Glutamatergic neuron (in vitro differentiated cells): ENCODE measurements around the gene SIRT7. TPM values are rescaled to one million over a fixed set of nuclear protein-coding genes. Genes with fewer than 3 reads are reported as not detected.
"Not testable (repeated sequence)": the region's sequence is repeated elsewhere in the genome, so short reads cannot be mapped to it uniquely, and the experiment has no call there.

Experiments used
- DNase-seq: peaks from one replicate; pipeline ENCODE4 v3.0.0; 2022
- H3K27ac Mint-ChIP-seq: one replicate; pipeline ENCODE4 v1.8.0; 2020; ENCODE audit warnings: mild to moderate bottlenecking, mixed read lengths, inconsistent platforms; ENCODE audit not compliant: unreplicated experiment
- H3K27me3 Mint-ChIP-seq: one replicate; pipeline ENCODE4 v1.8.0; 2020; ENCODE audit warnings: mild to moderate bottlenecking, moderate library complexity, mixed read lengths, inconsistent platforms; ENCODE audit not compliant: unreplicated experiment
- H3K36me3 Mint-ChIP-seq: one replicate; pipeline ENCODE4 v1.8.0; 2020; ENCODE audit warnings: mild to moderate bottlenecking, mixed read lengths, inconsistent platforms; ENCODE audit not compliant: unreplicated experiment
- H3K4me1 Mint-ChIP-seq: one replicate; pipeline ENCODE4 v1.8.0; 2020; ENCODE audit warnings: mild to moderate bottlenecking, low read depth, mixed read lengths, inconsistent platforms; ENCODE audit not compliant: unreplicated experiment
- H3K4me3 Mint-ChIP-seq: one replicate; pipeline ENCODE4 v1.8.0; 2020; ENCODE audit warnings: mild to moderate bottlenecking, mixed read lengths, inconsistent platforms; ENCODE audit not compliant: unreplicated experiment
- H3K9me3 Mint-ChIP-seq: one replicate; pipeline ENCODE4 v1.8.0; 2020; ENCODE audit warnings: mild to moderate bottlenecking, moderate library complexity, mixed read lengths, inconsistent platforms; ENCODE audit not compliant: unreplicated experiment
- CTCF ChIP-seq: fragments of 200-600 bp; sonication (generic); IDR thresholded peaks from one replicate; pipeline ENCODE4 v1.5.0; 2021; ENCODE audit not compliant: partially characterized antibody, unreplicated experiment
- total RNA-seq: library from RNA; stranded (reverse); fragmentation: NEBNext Ultra II Directional; extraction: Animal tissue kit (Norgen Biotek cat#: 25700); gene quantifications from one replicate; pipeline ENCODE4 v1.2.1, GENCODE V29; 2021; ENCODE audit not compliant: unreplicated experiment

The SIRT7 gene
- total RNA-seq, 1 donor from 2014 or later = 38.7 TPM

GRCh38 chr17:81955756-81956544, 38.0 kb upstream of the SIRT7 start:
- Mint-ChIP-seq H3K36me3 (peaks cover 4% of the 10 kb centered on the region), H3K27ac (peak overlapping the region; percentile 22), H3K27me3 (peaks cover 10% of the 10 kb centered on the region), H3K9me3 (peaks cover 12% of the 10 kb centered on the region), H3K4me1 (peaks cover 10% of the 10 kb centered on the region), H3K4me3 (peak overlapping the region; percentile 49)
- no peak for TF ChIP-seq CTCF
- DNase-seq = no peak

GRCh38 chr17:81955058-81955681, 37.2 kb upstream of the SIRT7 start:
- Mint-ChIP-seq H3K9me3 (peaks cover 15% of the 10 kb centered on the region), H3K4me3 (no peak overlapping the region), H3K27ac (peak overlapping the region; percentile 28), H3K4me1 (peaks cover 13% of the 10 kb centered on the region), H3K27me3 (peaks cover 10% of the 10 kb centered on the region), H3K36me3 (peaks cover 4% of the 10 kb centered on the region)
- DNase-seq = no peak
- no peak for TF ChIP-seq CTCF

DNA sequence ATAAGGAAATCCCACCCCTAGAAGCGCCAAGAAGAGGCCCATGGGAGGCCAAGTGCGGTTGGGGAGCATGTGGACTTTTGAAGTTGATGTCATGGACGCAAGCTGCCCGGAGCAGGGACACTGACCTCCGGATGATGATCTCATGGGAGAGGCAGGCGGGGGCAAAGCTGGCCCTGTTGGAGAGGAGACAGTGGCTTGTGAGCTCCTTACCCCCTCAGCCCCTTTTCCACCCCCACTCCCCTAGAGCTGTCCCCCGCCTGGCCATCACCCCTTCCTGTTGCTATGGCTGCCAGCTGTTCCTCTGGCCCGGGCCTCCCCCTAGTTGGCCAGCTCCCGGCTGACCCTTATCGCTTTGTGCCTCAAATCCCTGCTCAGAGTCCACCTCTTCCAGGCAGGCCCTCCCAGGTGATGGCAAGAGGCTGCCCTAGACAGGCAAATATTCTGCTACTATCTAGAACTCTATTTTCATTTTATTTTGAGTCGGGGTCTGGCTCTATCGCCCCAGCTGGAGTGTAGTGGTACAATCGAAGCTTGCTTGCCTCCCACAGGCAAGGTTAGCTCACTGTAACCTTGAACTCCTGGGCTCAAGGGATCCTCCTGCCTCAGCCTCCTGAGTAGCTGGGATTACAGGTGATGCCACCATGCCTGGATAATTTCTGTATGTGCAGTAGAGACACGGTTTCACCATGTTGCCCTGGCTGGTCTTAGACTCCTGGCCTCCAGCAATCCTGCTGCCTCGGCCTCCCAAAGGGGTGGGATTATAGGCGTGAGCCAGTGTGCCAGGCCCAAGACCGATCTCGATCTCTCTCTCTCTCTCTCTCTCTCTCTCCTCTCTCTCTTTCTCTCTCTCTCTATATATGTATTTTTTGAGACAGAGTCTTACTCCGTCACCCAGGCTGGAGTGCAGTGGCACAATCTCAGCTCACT, 36.4 kb upstream of the SIRT7 start:
- peaks cover 10% of the 10 kb centered on the region for H3K27me3 Mint-ChIP-seq

DNA sequence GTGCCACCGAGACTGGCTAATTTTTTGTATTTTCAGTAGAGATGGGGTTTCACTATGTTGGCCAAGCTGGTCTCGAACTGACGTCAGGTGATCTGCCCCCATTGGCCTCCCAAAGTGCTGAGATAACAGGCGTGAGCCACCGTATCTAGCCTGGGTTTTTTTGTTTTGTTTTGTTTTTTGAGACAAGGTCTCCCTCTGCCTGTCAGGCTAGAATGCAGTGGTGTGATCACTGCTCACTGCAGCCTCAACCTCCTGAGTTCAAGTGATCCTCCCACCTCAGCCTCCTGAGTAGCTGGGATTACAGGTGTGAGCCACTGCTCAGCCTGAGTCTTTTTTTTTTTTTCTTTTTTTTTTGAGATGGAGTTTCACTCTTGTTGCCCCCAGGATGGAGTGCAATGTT, 35.5 kb upstream of the SIRT7 start:
- Mint-ChIP-seq H3K4me1 (peaks cover 13% of the 10 kb centered on the region), H3K9me3 (peaks cover 11% of the 10 kb centered on the region), H3K27ac (peak overlapping the region; percentile 38)
- not testable (repeated sequence) for H3K4me3 Mint-ChIP-seq, H3K27me3 Mint-ChIP-seq, H3K36me3 Mint-ChIP-seq, DNase-seq

More for the DNA sequence above, 36.4 kb upstream of the SIRT7 start:
- no peak for TF ChIP-seq CTCF
- peak overlapping the region; percentile 28 for H3K27ac Mint-ChIP-seq
- no peak for DNase-seq
- H3K4me1 Mint-ChIP-seq = peaks cover 13% of the 10 kb centered on the region
- peaks cover 4% of the 10 kb centered on the region for H3K36me3 Mint-ChIP-seq
- peaks cover 15% of the 10 kb centered on the region for H3K9me3 Mint-ChIP-seq
- H3K4me3 Mint-ChIP-seq = no peak overlapping the region

GRCh38 chr17:81952792-81953228, 34.8 kb upstream of the SIRT7 start:
- Mint-ChIP-seq H3K27me3 (peaks cover 8% of the 10 kb centered on the region), H3K4me1 (peaks cover 13% of the 10 kb centered on the region), H3K4me3 (no peak overlapping the region), H3K9me3 (peaks cover 9% of the 10 kb centered on the region), H3K36me3 (no peaks in the 10 kb centered on the region), H3K27ac (peak overlapping the region; percentile 48)
- no peak for TF ChIP-seq CTCF
- DNase-seq = no peak
